Measurements from ENCODE around the gene MRPL51. TPM values are rescaled to one million over a fixed set of nuclear protein-coding genes. Genes with fewer than 3 reads are reported as not detected.

Gene MRPL51
- total RNA-seq, 1 donor from 2014 or later = 247 TPM

- DNase-seq (ENCODE audit: low spot score) = peak; percentile 40
Measured at GRCh38 chr12:6461401-6462233, 31.4 kb downstream of the MRPL51 start.

- DNase-seq (ENCODE audit: low spot score) = no peak
Measured at GRCh38 chr12:6460751-6461371, 32.2 kb downstream of the MRPL51 start.

GRCh38 chr12:6459004-6459337 lies 34.1 kb downstream of the MRPL51 start:
- DNase-seq (ENCODE audit: low spot score) = no peak

GRCh38 chr12:6458281-6459003 lies 34.6 kb downstream of the MRPL51 start:
- DNase-seq (ENCODE audit: low spot score) = no peak

- DNase-seq (ENCODE audit: low spot score) = no peak
Measured at GRCh38 chr12:6457220-6457945, 35.7 kb downstream of the MRPL51 start.

GRCh38 chr12:6452944-6453630 lies 40.0 kb downstream of the MRPL51 start:
- no peak for DNase-seq (ENCODE audit: low spot score)

- peak; percentile 40 for DNase-seq (ENCODE audit: low spot score)
Measured at GRCh38 chr12:6452245-6452943, 40.7 kb downstream of the MRPL51 start.

GRCh38 chr12:6451348-6452244 lies 41.5 kb downstream of the MRPL51 start, which contains the start of gene TAPBPL:
Gene TAPBPL, plus strand, starts transcription at chr12:6452042. Its CDS starts 207 bp downstream, at chr12:6452249.
- peak; percentile 94 for DNase-seq (ENCODE audit: low spot score)

- no peak for DNase-seq (ENCODE audit: low spot score)
Measured at GRCh38 chr12:6450869-6451347, 42.2 kb downstream of the MRPL51 start.

GRCh38 chr12:6450091-6450868 lies 42.8 kb downstream of the MRPL51 start:
- peak; percentile 90 for DNase-seq (ENCODE audit: low spot score)

GRCh38 chr12:6444704-6445688 lies 48.1 kb downstream of the MRPL51 start, which contains the start of gene CD27:
Gene CD27, plus strand, starts transcription at chr12:6444955. Its CDS starts 141 bp downstream, at chr12:6445096.
- no peak for DNase-seq (ENCODE audit: low spot score)

GRCh38 chr12:6444031-6444430 lies 49.0 kb downstream of the MRPL51 start:
- DNase-seq (ENCODE audit: low spot score) = no peak

- DNase-seq (ENCODE audit: low spot score) = no peak
Measured at GRCh38 chr12:6443361-6443983, 49.6 kb downstream of the MRPL51 start.

GRCh38 chr12:6442836-6443235 lies 50.2 kb downstream of the MRPL51 start:
- DNase-seq (ENCODE audit: low spot score) = no peak

All from umbilical cord (tissue), 2 donors.